GM18502 (cell line): ENCODE results near the gene TBC1D2B.
"Not testable (repeated sequence)": the region's sequence is repeated elsewhere in the genome, so short reads cannot be mapped to it uniquely, and the experiment has no call there.

ENCODE experiments used
- ATAC-seq: cut with Tn5 transposase; IDR thresholded peaks from one replicate; pipeline ENCODE4 v1.9.1; 2021; ENCODE audit warnings: mild to moderate bottlenecking; ENCODE audit not compliant: unreplicated experiment, poor library complexity

Gene TBC1D2B

GRCh38 chr15:77964193-77964592 is 113.3 kb downstream of the TBC1D2B start:
- ATAC-seq = no peak

- ATAC-seq = no peak
Observed at GRCh38 chr15:77959432-77959879, 118.1 kb downstream of the TBC1D2B start.

- ATAC-seq = not testable (repeated sequence)
Observed at GRCh38 chr15:77958716-77959431, 118.6 kb downstream of the TBC1D2B start.

DNA sequence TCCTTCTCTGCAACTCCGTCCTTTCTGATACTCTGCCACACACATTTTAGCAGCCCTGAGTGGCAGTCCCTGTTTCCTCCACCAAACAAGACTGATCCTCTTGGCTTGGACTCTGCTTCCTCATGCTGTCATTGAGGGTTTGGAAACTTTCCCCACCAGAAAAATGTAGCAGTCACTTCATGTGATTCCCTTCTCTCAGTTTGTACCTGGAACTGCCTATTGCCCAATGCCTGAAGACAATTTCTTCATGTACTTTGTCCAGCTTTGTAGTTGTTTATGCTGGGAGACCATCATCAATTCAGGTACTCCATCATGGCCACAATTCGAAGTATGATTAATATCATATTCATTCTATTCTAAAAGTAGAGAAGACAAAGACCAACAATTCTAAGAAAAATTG is 119.5 kb downstream of the TBC1D2B start:
- not testable (repeated sequence) for ATAC-seq

GRCh38 chr15:77953926-77954325 is 123.6 kb downstream of the TBC1D2B start:
- ATAC-seq = not testable (repeated sequence)

DNA sequence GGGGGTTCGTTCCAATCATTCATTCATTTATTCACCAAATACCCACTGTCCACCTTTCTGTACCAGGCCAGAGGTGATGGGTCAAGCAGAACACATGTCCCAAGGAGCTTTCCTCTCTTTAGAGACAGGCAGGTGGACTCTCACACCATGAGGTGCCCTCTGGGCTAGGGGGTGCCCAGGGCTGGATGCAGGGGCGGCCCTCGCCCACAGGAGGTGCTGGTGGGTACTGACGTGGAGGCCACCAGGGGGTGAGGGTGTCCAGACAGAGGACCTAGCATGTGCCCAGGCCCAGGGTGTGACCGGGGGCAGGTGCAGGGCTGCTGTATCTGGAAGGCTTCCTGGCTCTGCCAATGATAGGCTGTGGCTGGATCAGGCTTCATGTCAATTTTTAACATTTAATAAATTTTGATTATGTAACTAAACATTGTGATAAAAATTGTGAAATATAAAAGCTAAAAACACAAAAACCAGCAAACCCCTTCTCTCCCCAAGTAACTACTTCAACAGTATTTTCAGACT is 124.5 kb downstream of the TBC1D2B start:
- not testable (repeated sequence) for ATAC-seq

GRCh38 chr15:77951105-77951786 is 126.3 kb downstream of the TBC1D2B start:
- not testable (repeated sequence) for ATAC-seq

GRCh38 chr15:77950470-77950869 is 127.0 kb downstream of the TBC1D2B start:
- ATAC-seq = not testable (repeated sequence)

GRCh38 chr15:77945566-77945965 is 131.9 kb downstream of the TBC1D2B start:
- no peak for ATAC-seq
